H9 (cell line): ENCODE data around the gene CLINT1. TPM values are rescaled to one million over a fixed set of nuclear protein-coding genes. Genes with fewer than 3 reads are reported as not detected.

Source experiments
- DNase-seq: peaks from one replicate; pipeline ENCODE4 v3.0.0-alpha.2; 2017
- H2AFZ ChIP-seq: one replicate; pipeline ENCODE4 v1.6.1; 2013; ENCODE audit warnings: mild to moderate bottlenecking, low read length, control low read depth, moderate library complexity
- H2AK5ac ChIP-seq: 2 replicates; pipeline ENCODE4 v1.6.1; 2013; ENCODE audit warnings: low read length, control low read depth, mixed read lengths; ENCODE audit not compliant: insufficient read length
- H2BK120ac ChIP-seq: one replicate; pipeline ENCODE4 v1.6.1; 2013; ENCODE audit warnings: low read depth, mild to moderate bottlenecking, low read length, control low read depth, inconsistent platforms; ENCODE audit not compliant: poor library complexity, severe bottlenecking
- H2BK12ac ChIP-seq: 2 replicates; pipeline ENCODE4 v1.6.1; 2013; ENCODE audit warnings: low read length, control low read depth, mixed read lengths, low read depth; ENCODE audit not compliant: insufficient read length
- H2BK15ac ChIP-seq: 2 replicates; pipeline ENCODE4 v1.6.1; 2013; ENCODE audit warnings: low read depth, low read length, control low read depth
- H2BK20ac ChIP-seq: one replicate; pipeline ENCODE4 v1.6.1; 2013; ENCODE audit warnings: low read depth, mild to moderate bottlenecking, low read length, control low read depth, inconsistent platforms; ENCODE audit not compliant: poor library complexity, severe bottlenecking
- H2BK5ac ChIP-seq: 2 replicates; pipeline ENCODE4 v1.6.1; 2013; ENCODE audit warnings: low read length, control low read depth, mixed read lengths; ENCODE audit not compliant: insufficient read length
- H3K14ac ChIP-seq: 2 replicates; pipeline ENCODE4 v1.6.1; 2013; ENCODE audit warnings: low read length, control low read depth; ENCODE audit not compliant: insufficient read depth
- H3K18ac ChIP-seq: 2 replicates; pipeline ENCODE4 v1.6.1; 2013; ENCODE audit warnings: low read depth, mild to moderate bottlenecking, mixed read lengths, low read length, control low read depth; ENCODE audit not compliant: insufficient read length
- H3K23ac ChIP-seq: 2 replicates; pipeline ENCODE4 v1.6.1; 2013; ENCODE audit warnings: low read length, control low read depth, mixed read lengths, low read depth; ENCODE audit not compliant: insufficient read length
- H3K23me2 ChIP-seq: 2 replicates; pipeline ENCODE4 v1.6.1; 2013; ENCODE audit warnings: low read depth, mild to moderate bottlenecking, mixed read lengths, low read length, control low read depth; ENCODE audit not compliant: insufficient read length, poor library complexity, severe bottlenecking
- H3K27ac ChIP-seq: 2 replicates; pipeline ENCODE4 v1.5.1; 2013; ENCODE audit warnings: low read length, control low read depth, mixed read lengths, low read depth; ENCODE audit not compliant: insufficient read length
- H3K27me3 ChIP-seq: 2 replicates; pipeline ENCODE4 v1.6.1; 2013; ENCODE audit warnings: low read length, control low read depth, inconsistent platforms; ENCODE audit not compliant: insufficient read depth
- H3K4ac ChIP-seq: 2 replicates; pipeline ENCODE4 v1.6.1; 2013; ENCODE audit warnings: low read depth, mild to moderate bottlenecking, control low read depth, inconsistent platforms, low read length, moderate library complexity
- H3K4me1 ChIP-seq: 2 replicates; pipeline ENCODE4 v1.6.1; 2013; ENCODE audit warnings: low read length, control low read depth, inconsistent platforms; ENCODE audit not compliant: insufficient read depth
- H3K4me2 ChIP-seq: 2 replicates; pipeline ENCODE4 v1.6.1; 2013; ENCODE audit warnings: low read length, control low read depth, mixed read lengths; ENCODE audit not compliant: insufficient read length, insufficient read depth
- H3K56ac ChIP-seq: 2 replicates; pipeline ENCODE4 v1.6.1; 2013; ENCODE audit warnings: low read depth, mild to moderate bottlenecking, mixed read lengths, low read length, control low read depth; ENCODE audit not compliant: insufficient read length
- H3K79me1 ChIP-seq: 2 replicates; pipeline ENCODE4 v1.6.1; 2013; ENCODE audit warnings: low read depth, mild to moderate bottlenecking, moderate library complexity, low read length, control low read depth, inconsistent platforms; ENCODE audit not compliant: insufficient read depth, poor library complexity, severe bottlenecking
- H3K79me2 ChIP-seq: 2 replicates; pipeline ENCODE4 v1.6.1; 2013; ENCODE audit warnings: low read length, control low read depth, inconsistent platforms; ENCODE audit not compliant: insufficient read depth
- H3K9ac ChIP-seq: 2 replicates; pipeline ENCODE4 v1.6.1; 2013; ENCODE audit warnings: low read length, control low read depth, mixed read lengths; ENCODE audit not compliant: insufficient read length; ENCODE audit errors: extremely low read depth
- H3K9me3 ChIP-seq: one replicate; pipeline ENCODE4 v1.6.1; 2013; ENCODE audit warnings: low read depth, low read length, inconsistent platforms; ENCODE audit not compliant: control insufficient read depth
- H3T11ph ChIP-seq: one replicate; pipeline ENCODE4 v1.6.1; 2013; ENCODE audit warnings: mild to moderate bottlenecking, low read length, control low read depth, inconsistent platforms
- H4K20me1 ChIP-seq: one replicate; pipeline ENCODE4 v1.6.1; 2013; ENCODE audit not compliant: control insufficient read depth, insufficient read length, insufficient read depth
- H4K5ac ChIP-seq: 2 replicates; pipeline ENCODE4 v1.6.1; 2013; ENCODE audit warnings: low read depth, mild to moderate bottlenecking, mixed read lengths, low read length, control low read depth; ENCODE audit not compliant: insufficient read length
- H4K8ac ChIP-seq: replicated peaks from 2 replicates; pipeline ENCODE4 v1.6.1; 2013; ENCODE audit warnings: low read length, control low read depth, mixed read lengths, low read depth; ENCODE audit not compliant: insufficient read length
- H4K91ac ChIP-seq: 2 replicates; pipeline ENCODE4 v1.6.1; 2013; ENCODE audit warnings: low read depth, mild to moderate bottlenecking, moderate library complexity, mixed read lengths, low read length, control low read depth; ENCODE audit not compliant: insufficient read length
- H3K27ac Mint-ChIP-seq, 3 experiments: 2 replicates in 2 of 3; 3 replicates in 1 of 3; pipeline ENCODE4 v1.8.0; 2020 to 2021; ENCODE audit warnings: mixed read lengths in 3 of 3, mild to moderate bottlenecking in 1 of 3, moderate library complexity in 1 of 3
- H3K27me3 Mint-ChIP-seq: 2 replicates; pipeline ENCODE4 v1.8.0; 2021; ENCODE audit warnings: low read depth, mild to moderate bottlenecking, moderate library complexity, mixed read lengths
- H3K36me3 Mint-ChIP-seq, 3 experiments: 2 replicates in 2 of 3; 3 replicates in 1 of 3; pipeline ENCODE4 v1.8.0; 2020 to 2021; ENCODE audit warnings: low read depth in 3 of 3, mixed read lengths in 3 of 3; ENCODE audit not compliant: insufficient read depth in 1 of 3
- H3K4me1 Mint-ChIP-seq, 2 experiments: 2 replicates each; pipeline ENCODE4 v1.8.0; 2020; ENCODE audit warnings: mixed read lengths in 2 of 2
- H3K4me3 Mint-ChIP-seq, 2 experiments: 2 replicates in 1 of 2; 3 replicates in 1 of 2; pipeline ENCODE4 v1.8.0; 2020 to 2021; ENCODE audit warnings: mild to moderate bottlenecking in 2 of 2, mixed read lengths in 2 of 2, moderate library complexity in 1 of 2
- H3K9me3 Mint-ChIP-seq, 2 experiments: 2 replicates in 1 of 2; 3 replicates in 1 of 2; pipeline ENCODE4 v1.8.0; 2020; ENCODE audit warnings: mild to moderate bottlenecking in 2 of 2, mixed read lengths in 2 of 2, moderate library complexity in 1 of 2
- CTCF ChIP-seq: fragments of 200-600 bp; sonication (generic); conservative IDR thresholded peaks from 3 replicates; pipeline ENCODE4 v1.8.0; 2021; ENCODE audit warnings: antibody characterized with exemption, mild to moderate bottlenecking
- WGBS: extraction: QIAGEN DNeasy Blood & Tissue Kit; methylation state at CpG from one replicate; pipeline ENCODE4 v1.1.7; 2013; ENCODE audit warnings: missing lambda C conversion rate, low lambda C conversion rate, mixed read lengths; ENCODE audit not compliant: insufficient read length; ENCODE audit errors: extremely low coverage; 5-methylcytosine and 5-hydroxymethylcytosine counted together
- total RNA-seq: library from RNA; stranded (reverse); gene quantifications from 2 replicates; pipeline ENCODE4 v1.2.1, GENCODE V29; 2021

CLINT1 gene
- total RNA-seq, 1 experiment from 2014 or later: 79.1 TPM

GRCh38 chr5:157747766-157748700, 110.9 kb downstream of the CLINT1 start:
- H3K4me2 ChIP-seq: no peak overlapping the region
- TF ChIP-seq CTCF: no peak
- H3K79me2 ChIP-seq: no peaks in the 10 kb centered on the region

More at GRCh38 chr5:157747766-157748700, 110.9 kb downstream of the CLINT1 start:
- H2BK120ac ChIP-seq: no peak overlapping the region
- no peak overlapping the region for H3K9ac ChIP-seq
- H3T11ph ChIP-seq: no peak overlapping the region
- no peak overlapping the region for H2AK5ac ChIP-seq
- H2BK12ac ChIP-seq: no peak overlapping the region
- H4K20me1 ChIP-seq: no peaks in the 10 kb centered on the region
- no peaks in the 10 kb centered on the region for H3K79me1 ChIP-seq
- Mint-ChIP-seq H3K36me3 (peaks cover 0 to 3% (median 0%) of the 10 kb centered on the region in 3 experiments; a peak in 1 of 7 replicates), H3K9me3 (no peaks in the 10 kb centered on the region), H3K4me3 (no peak overlapping the region), H3K27me3 (peaks cover 16% of the 10 kb centered on the region), H3K4me1 (peaks cover 8 to 14% of the 10 kb centered on the region in 2 experiments), H3K27ac (no peak overlapping the region)
- no peak overlapping the region for H3K27ac ChIP-seq
- H3K18ac ChIP-seq: no peak overlapping the region
- no peak overlapping the region for H4K8ac ChIP-seq
- WGBS: no CpG with 5 or more reads among the region's 8 CpGs
- no peak overlapping the region for H2AFZ ChIP-seq
- peaks cover 9% of the 10 kb centered on the region for H3K23me2 ChIP-seq
- peaks cover 7% of the 10 kb centered on the region for H3K27me3 ChIP-seq
- DNase-seq: no peak
- H3K56ac ChIP-seq: no peak overlapping the region
- H3K4ac ChIP-seq: no peak overlapping the region
- no peak overlapping the region for H4K5ac ChIP-seq
- H2BK20ac ChIP-seq: no peak overlapping the region
- H2BK5ac ChIP-seq: no peak overlapping the region
- H3K23ac ChIP-seq: no peak overlapping the region
- no peak overlapping the region for H3K14ac ChIP-seq
- H4K91ac ChIP-seq: no peak overlapping the region
- H2BK15ac ChIP-seq: no peak overlapping the region
- no peaks in the 10 kb centered on the region for H3K9me3 ChIP-seq
- H3K4me1 ChIP-seq: no peaks in the 10 kb centered on the region
